ENCODE data around the gene PSME3. TPM values are rescaled to one million over a fixed set of nuclear protein-coding genes. Genes with fewer than 3 reads are reported as not detected.

PSME3 gene
- total RNA-seq, 2 experiments from 2014 or later, result 84.7 to 87.0 TPM

GRCh38 chr17:42889809-42890208, 56.6 kb downstream of the PSME3 start:
- intact Hi-C loops (cut with micrococcal nuclease), result no loop called here
- CTCF ChIA-PET, result no interaction called here

GRCh38 chr17:42891539-42892152, 58.4 kb downstream of the PSME3 start:
- no peak overlapping the region for H3K4me3 Mint-ChIP-seq
- no peaks in the 10 kb centered on the region for H3K36me3 Mint-ChIP-seq (ENCODE audit: low read depth)
- H3K9me3 Mint-ChIP-seq, result no peaks in the 10 kb centered on the region
- peaks cover 3% of the 10 kb centered on the region for H3K27me3 Mint-ChIP-seq (ENCODE audit: low read depth)
- no peaks in the 10 kb centered on the region for H3K4me1 Mint-ChIP-seq (ENCODE audit: low read depth)
- CTCF ChIA-PET, result interaction anchor here (0.6 kb wide), 1 partner anchor 133 kb away, joined by 3 read pairs; no protein-coding TSS in a partner anchor
- no peak for DNase-seq
- intact Hi-C loops (cut with micrococcal nuclease), result no loop called here
- H3K27ac Mint-ChIP-seq, result no peak overlapping the region

More at GRCh38 chr17:42889809-42890208, 56.6 kb downstream of the PSME3 start:
- Mint-ChIP-seq H3K36me3 (ENCODE audit: low read depth) (no peaks in the 10 kb centered on the region), H3K9me3 (no peaks in the 10 kb centered on the region), H3K27ac (no peak overlapping the region), H3K27me3 (ENCODE audit: low read depth) (peaks cover 3% of the 10 kb centered on the region), H3K4me3 (no peak overlapping the region), H3K4me1 (ENCODE audit: low read depth) (no peaks in the 10 kb centered on the region)
- no peak for DNase-seq

- no peaks in the 10 kb centered on the region for H3K4me1 Mint-ChIP-seq (ENCODE audit: low read depth)
- peaks cover 3% of the 10 kb centered on the region for H3K27me3 Mint-ChIP-seq (ENCODE audit: low read depth)
- no peak overlapping the region for H3K27ac Mint-ChIP-seq
- intact Hi-C loops (cut with micrococcal nuclease), result no loop called here
- no peak for DNase-seq
- no peaks in the 10 kb centered on the region for H3K9me3 Mint-ChIP-seq
- no peak overlapping the region for H3K4me3 Mint-ChIP-seq
- H3K36me3 Mint-ChIP-seq (ENCODE audit: low read depth), result no peaks in the 10 kb centered on the region
- CTCF ChIA-PET, result no interaction called here
These were observed 60.2 kb downstream of the PSME3 start for GRCh38 chr17:42893359-42893758.

Small RNA genes within 50 kb of the gene (microRNA-seq; reads per million reads assigned to microRNA genes)
- 2.7 reads per million for gene MIR6781 (ENCODE audit: borderline microRNAs expressed, borderline replicate concordance)

Other genes starting within 250 kb of the PSME3 start
- gene RETREG3, start 224.0 kb upstream of the PSME3 start, total RNA-seq, result 10 to 100 TPM; 28.6 to 33.5 TPM
- 10 to 100 TPM; 91.3 to 92.0 TPM for gene TUBG1, start 223.7 kb upstream of the PSME3 start, total RNA-seq
- 1 to 10 TPM; 9.1 to 9.9 TPM for gene TUBG2, start 174.1 kb upstream of the PSME3 start, total RNA-seq
- under 1 TPM; 0.62 to 0.77 TPM for gene PLEKHH3, start 156.4 kb upstream of the PSME3 start, total RNA-seq
- under 1 TPM; 0.14 to 0.20 TPM for gene CCR10, start 151.6 kb upstream of the PSME3 start, total RNA-seq
- 1 to 10 TPM; 1.4 to 1.5 TPM for gene CNTNAP1, start 150.9 kb upstream of the PSME3 start, total RNA-seq
- gene EZH1, start 88.4 kb upstream of the PSME3 start, total RNA-seq, result 10 to 100 TPM; 31.9 to 34.0 TPM
- not detected for gene RAMP2, start 72.2 kb upstream of the PSME3 start, total RNA-seq
- 10 to 100 TPM; 57.5 to 58.2 TPM for gene VPS25, start 59.9 kb upstream of the PSME3 start, total RNA-seq
- gene WNK4, start 52.8 kb upstream of the PSME3 start, total RNA-seq, result under 1 TPM; 0.17 to 0.41 TPM
- 10 to 100 TPM; 23.7 to 24.4 TPM for gene COA3, start 34.7 kb upstream of the PSME3 start, total RNA-seq
- not detected for gene CNTD1, start 34.5 kb upstream of the PSME3 start, total RNA-seq
- gene BECN1, start 9.1 kb upstream of the PSME3 start, total RNA-seq, result 10 to 100 TPM; 64.1 to 71.3 TPM
- gene AOC2, start 11.2 kb downstream of the PSME3 start, total RNA-seq, result 1 to 10 TPM; 2.0 to 2.6 TPM
- gene AOC3, start 17.8 kb downstream of the PSME3 start, total RNA-seq, result 1 to 10 TPM; 1.4 to 2.6 TPM
- not detected for gene G6PC1, start 67.4 kb downstream of the PSME3 start, total RNA-seq
- gene AARSD1, start 131.1 kb downstream of the PSME3 start, total RNA-seq, result 10 to 100 TPM; 48.4 to 49.3 TPM
- gene PTGES3L, start 146.7 kb downstream of the PSME3 start, total RNA-seq, result under 1 TPM; 0.33 to 0.57 TPM
- 1 to 10 TPM; 5.9 to 6.5 TPM for gene RUNDC1, start 147.2 kb downstream of the PSME3 start, total RNA-seq
- 1,000 to 10,000 TPM; 1,974 to 2,033 TPM for gene RPL27, start 165.0 kb downstream of the PSME3 start, total RNA-seq
- gene IFI35, start 173.4 kb downstream of the PSME3 start, total RNA-seq, result 10 to 100 TPM; 43.9 to 50.5 TPM
- 10 to 100 TPM; 32.6 to 34.7 TPM for gene VAT1, start 189.0 kb downstream of the PSME3 start, total RNA-seq
- not detected for gene RND2, start 191.8 kb downstream of the PSME3 start, total RNA-seq